ENCODE results near the gene CERK.

Gene CERK

GRCh38 chr22:46738647-46739093 lies 618 bp upstream of the CERK start:
- TF ChIP-seq CTCF (IDR thresholded peaks at IDR 0.05), result no peak

- no peak for TF ChIP-seq CTCF (IDR thresholded peaks at IDR 0.05)
Measured at GRCh38 chr22:46737105-46737975, 712 bp downstream of the CERK start.

DNA sequence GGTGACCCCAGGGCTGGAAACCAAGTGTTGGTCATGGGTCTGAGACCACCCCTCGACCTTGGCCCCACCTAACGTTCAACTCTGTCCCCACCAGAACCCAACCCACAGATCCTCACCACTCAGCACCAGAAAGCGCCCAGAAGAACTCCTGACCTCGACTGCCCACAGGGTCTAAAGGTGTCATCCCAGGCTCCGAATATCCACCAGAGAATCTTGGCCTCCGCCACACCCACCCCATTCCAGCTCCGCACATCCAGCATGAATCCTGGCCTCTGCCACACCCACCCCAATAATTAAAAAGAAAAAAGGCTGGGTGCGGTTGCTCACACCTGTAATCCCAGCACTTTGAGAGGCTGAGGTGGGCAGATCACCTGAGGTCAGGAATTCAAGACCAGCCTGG lies 1.3 kb downstream of the CERK start:
- no peak for TF ChIP-seq CTCF (IDR thresholded peaks at IDR 0.05)

DNA sequence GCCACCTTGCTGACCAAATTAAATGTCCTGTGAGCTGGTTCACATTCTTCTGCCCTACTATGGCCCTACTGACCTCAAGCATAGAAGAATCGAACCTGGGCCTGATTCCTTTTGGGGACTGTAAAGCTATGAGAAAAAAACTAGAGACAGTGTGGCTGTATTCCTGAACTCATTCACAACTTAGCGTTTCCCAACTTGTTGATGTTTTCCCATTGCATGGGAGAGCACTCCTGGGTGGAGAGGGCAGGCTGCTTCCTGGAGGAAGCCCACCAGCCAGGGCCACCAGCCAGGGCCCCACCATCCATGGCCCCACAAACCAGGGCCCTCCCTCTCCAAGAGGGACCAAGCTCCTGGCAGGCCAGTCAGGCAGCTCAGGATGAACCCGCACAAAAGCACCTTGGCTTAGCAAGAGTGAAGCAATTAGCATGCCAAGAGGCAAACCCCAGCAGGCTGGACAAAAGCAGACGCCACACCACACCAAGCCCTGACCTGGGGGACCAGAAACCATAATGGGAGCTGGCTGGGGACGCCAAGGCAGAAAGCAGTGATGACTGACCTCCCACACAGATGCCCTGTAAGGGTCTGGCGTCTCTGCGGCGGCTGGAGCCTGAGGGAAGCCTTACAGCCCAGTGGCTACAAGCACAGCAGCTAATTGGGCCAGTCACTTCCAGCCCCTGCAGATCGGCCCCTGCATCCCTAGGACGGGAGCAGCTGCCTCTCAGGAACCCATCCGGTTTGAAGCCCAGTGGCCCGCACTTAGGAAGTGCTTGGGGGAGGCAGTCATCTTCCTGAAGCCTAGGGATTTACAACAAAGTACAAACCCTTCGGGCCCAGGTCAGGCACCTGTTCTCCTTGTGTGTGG lies 2.1 kb downstream of the CERK start:
- TF ChIP-seq CTCF (IDR thresholded peaks at IDR 0.05), result no peak

DNA sequence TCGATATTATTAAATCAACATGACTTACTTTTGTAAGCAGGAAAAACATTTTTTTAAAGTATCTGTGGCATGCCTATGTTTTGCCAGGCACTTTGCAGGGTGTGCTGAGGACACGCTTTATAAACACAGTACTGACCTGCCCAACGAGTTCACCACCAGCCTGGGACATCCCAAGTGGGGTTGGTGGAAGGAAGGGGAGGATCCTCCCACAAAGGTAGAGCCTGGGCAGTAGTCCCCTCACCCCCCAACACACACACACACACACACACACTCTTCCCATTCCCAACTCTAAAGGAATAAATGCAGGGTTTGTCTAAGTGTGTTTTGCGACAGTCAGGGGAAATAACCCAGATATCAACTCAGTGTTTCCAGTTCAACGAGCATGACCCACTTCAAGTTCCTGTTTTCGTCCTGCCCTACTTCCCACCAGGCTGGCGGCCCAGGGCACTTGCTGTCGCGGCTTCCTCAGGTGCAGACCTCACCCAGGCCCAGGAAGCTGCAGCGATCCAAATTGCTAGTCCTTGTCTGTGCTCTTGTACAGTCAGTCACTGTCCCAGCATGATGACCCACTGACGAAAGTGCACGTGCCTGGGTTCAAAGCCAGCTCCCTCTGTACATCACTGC lies 3.1 kb downstream of the CERK start:
- no peak for TF ChIP-seq CTCF (IDR thresholded peaks at IDR 0.05)

DNA sequence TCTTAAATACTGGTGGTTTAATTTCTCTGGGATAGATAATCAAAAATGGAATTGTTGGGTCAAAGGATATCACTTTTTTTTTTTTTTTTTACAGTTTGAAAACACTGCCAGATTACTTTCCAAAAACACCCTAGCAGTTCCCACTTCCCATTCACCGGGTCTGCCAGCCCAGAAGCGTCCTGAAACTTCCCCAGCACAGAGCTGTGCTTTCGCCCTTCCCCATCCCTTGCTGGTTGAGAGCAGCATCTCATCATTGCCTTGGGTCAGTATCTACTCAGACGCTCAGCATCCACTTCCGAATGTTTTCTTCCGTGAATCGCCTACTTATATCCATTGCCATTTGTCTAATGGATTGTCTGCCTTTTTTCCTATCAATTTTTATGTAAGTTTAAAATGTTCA lies 5.5 kb downstream of the CERK start:
- no peak for TF ChIP-seq CTCF (IDR thresholded peaks at IDR 0.05)

GRCh38 chr22:46732041-46732379 lies 6.0 kb downstream of the CERK start:
- TF ChIP-seq CTCF (IDR thresholded peaks at IDR 0.05), result no peak
